Left forelimb (tissue), 1 donor: ENCODE measurements around the gene GIPC3.
A peak's percentile ranks its signal among the peaks of the same experiment; 100 is the strongest.
"Not testable (repeated sequence)": the region's sequence is repeated elsewhere in the genome, so short reads cannot be mapped to it uniquely, and the experiment has no call there.

ENCODE experiments used
- DNase-seq: peaks from one replicate; pipeline ENCODE4 v3.0.0-alpha.2; 2018; ENCODE audit warnings: low spot score

The GIPC3 gene

GRCh38 chr19:3550947-3551791, 34.1 kb upstream of the GIPC3 start:
- no peak for DNase-seq

- no peak for DNase-seq
Observed at GRCh38 chr19:3551792-3552095, 33.5 kb upstream of the GIPC3 start.

- DNase-seq, result no peak
Observed at GRCh38 chr19:3554254-3555083, 30.8 kb upstream of the GIPC3 start.

DNA sequence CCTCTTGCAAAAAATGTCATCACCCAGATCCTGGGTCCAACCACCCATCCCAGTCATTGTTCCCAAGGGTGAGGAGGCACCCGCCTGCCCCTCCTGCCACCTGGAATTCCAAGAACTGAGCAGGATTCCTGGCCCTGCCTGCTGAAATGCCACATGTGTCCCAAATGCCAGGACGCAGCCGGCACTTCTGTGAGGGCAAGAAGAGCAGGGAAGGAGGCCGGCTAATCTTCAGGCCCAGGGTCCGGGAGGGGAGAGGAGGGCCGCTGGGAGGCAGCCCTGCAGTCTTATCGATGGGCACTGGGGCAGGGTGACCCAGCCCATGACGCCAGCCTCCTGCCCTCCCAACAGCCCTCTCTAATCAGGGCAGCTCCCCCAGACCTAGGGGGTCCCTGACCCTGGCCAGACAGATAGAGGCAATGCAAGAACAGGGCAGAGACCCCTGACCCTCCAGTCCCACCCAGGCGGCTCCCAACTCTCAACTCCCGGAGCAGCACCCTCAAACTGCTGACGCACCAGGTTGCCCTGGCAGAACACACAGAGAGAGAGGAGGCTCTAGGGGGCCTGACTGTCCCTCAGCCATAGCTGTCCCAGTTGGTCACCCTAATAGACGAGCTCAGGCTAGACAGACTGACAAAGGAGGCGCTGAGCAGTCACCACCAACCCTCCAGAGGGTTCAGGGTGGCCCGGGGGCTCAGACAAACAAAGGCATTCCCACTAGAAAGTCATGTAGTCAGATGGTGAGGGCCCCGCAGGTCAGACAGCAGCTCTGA, 29.4 kb upstream of the GIPC3 start:
- no peak for DNase-seq

DNA sequence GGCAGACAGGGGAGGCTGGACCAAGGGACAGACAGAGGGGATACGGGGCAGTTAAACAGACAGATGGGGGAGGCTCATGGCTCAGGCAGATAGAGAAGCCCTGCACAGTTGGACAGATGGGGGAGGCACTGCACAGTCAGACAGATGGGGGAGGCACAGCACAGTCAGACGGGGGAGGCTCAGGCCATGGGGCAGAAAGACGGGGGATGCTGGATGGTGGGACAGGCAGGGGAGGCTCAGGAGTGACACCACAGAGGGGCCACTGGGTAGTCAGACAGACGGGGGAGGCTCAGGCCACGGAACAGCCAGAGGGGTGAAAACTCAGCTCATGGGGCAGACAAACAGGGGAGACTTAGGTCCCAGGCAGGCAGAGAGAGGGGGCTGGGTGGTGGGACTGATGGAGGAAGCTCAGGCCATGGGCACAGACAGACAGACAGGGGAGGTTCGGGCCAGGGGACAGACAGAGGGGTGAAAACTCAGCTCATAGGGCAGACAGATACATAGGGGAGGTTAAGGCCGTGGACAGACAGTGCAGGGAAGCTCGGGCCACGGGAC, 28.8 kb upstream of the GIPC3 start:
- DNase-seq, result no peak

- DNase-seq, result no peak
Observed at GRCh38 chr19:3556978-3557460, 28.3 kb upstream of the GIPC3 start.

DNA sequence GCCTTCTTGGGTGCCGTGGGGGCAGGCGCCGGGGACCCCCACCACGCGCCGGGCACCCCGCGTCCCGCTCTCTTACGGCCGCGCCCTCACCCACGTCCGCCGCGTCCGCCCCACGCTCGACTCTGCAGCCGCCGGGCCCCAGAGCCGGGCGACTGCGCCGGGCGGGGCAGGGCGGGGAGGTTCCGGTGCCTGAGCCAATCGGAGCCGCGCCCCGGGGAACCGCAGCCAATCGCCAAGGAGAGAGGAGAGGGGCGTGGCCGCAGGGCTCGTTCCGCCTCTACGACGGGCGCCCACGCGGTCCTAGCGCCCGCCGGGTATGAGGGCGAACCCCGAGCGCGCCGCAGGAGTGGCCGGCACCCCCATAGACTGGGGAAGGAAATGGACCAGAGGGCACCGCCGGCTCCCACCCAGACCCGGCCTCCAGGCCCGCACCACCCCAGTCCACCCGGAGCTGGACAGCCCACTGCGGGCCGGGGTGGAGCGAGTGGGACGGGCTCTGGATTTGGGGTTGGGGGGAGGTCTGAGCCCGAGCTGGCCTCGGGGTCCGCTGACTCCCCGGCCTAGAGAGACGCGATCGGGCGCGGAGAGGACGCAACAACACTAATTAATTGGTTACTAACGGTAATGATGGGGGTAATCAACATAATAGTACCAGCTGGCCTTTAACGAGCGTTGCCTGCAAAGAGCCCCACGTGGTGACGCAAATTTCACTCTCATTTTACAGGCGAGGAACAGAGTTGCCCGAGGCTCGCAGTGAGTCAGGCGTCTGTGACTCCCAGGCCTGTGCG, 27.6 kb upstream of the GIPC3 start, which contains the start of gene MFSD12:
Gene MFSD12 (minus strand): TSS at position 126 of the 788 bp plus-strand sequence. CDS start 183 bp downstream, outside the sequence.
- peak; percentile 96 for DNase-seq

DNA sequence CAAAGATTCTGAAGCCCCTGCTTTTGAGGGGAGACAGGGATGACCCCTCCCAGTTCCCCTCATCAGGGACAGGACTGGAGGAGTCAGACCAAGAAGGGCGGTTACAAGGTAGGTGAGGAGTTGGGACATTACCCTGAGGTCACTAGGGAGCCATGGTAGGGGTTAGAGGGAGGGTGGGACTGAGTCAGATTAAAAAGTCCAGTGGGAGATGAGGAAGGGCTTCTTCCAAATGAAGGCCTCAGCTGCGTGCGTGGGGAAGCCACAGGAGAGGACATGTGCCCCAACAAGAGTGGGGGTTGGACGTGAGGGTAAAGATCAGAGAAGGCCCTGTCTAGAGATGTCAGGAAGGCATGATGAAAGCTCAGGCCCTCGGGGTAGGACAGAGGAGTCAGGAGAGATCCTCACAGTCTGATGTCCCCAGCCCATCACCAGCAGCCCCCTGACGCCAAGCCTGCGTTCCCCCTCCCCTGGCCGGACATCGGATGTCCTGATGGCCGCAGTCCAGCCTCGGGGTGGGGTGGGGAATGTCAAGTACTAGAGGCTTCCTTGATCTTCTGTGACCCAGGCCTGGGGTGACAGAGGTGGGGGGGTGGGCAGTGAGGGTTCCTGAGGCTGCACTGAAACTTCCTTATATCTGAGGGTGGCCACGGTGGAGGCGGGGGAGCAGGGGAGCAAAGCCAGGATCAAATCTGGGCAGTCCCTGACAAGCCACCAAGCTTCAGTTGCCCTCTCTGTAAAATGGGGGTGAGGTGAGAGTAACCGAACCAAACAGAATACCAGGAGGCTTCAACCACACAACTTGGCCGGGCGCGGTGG, 21.4 kb upstream of the GIPC3 start:
- DNase-seq, result no peak

DNA sequence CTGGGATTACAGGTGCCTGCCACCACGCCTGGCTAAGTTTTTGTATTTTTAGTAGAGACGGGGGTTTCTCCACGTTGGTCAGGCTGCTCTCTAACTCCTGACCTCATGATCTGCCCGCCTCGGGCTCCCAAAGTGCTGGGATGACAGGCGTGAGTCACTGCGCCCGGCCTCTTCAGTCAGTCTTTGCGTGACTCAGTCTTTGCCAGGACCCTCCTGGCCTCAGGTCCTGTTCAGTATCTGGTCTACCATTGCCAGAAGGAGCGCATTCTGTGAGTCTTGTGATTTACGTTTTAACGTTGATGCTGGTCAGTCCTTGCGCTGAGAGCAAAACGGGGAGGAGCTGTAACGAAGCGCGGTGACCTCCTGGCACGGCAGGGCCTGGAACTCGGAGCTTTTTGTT, 20.1 kb upstream of the GIPC3 start:
- no peak for DNase-seq

- DNase-seq, result not testable (repeated sequence)
Observed at GRCh38 chr19:3570042-3570441, 15.2 kb upstream of the GIPC3 start.

- DNase-seq, result no peak
Observed at GRCh38 chr19:3570606-3571011, 14.7 kb upstream of the GIPC3 start.

- peak; percentile 99 for DNase-seq
Observed at GRCh38 chr19:3572132-3572854, 13.0 kb upstream of the GIPC3 start.

DNA sequence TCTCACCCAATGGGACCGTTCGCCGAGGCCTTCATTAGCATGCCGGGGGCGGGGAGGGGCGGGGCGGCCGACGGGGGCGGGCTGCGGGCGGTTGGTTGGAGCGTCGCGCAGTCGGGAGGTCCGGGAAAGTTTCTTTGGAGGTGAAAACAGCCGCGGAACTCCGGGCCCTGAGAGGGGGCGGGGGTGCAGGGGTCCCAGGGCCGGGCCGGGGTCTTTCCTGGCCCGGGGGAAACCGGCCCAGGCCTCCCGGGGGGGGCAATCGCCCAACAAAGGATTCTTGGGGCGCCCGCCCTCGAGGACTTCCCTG, 12.5 kb upstream of the GIPC3 start, which contains the start of gene HMG20B:
Gene HMG20B (plus strand): TSS at position 90 of the 307 bp plus-strand sequence. CDS start 366 bp downstream, outside the sequence.
- DNase-seq, result no peak

DNA sequence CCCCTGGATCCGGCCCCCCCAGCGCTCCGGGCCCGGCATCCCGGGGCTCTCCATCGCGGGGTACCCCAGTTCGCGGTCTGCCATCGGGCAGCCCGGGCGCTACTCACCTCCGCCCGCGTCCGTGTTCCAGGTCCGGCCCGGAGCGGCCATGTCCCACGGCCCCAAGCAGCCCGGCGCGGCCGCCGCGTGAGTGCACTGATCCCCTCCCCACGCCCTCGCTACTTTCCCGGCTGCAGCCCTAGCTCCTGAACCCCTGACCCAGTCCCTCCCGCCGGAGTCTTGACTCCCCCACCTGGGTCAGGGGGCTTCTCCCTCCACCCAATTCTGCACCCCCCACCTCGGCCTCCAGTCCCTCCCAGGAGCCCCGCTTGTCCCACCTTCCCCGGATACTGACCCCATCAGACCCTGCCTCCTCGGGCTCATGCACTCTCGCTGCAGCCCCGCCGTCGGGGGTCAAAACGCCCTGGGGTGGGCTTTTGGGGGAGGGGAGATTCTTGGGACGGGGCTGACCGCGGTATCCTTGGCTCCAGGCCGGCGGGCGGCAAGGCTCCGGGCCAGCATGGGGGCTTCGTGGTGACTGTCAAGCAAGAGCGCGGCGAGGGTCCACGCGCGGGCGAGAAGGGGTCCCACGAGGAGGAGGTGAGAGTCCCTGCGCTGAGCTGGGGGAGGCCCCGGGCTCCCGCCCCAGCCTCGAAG, 12.0 kb upstream of the GIPC3 start:
- DNase-seq, result no peak

- DNase-seq, result peak; percentile 85
Observed at GRCh38 chr19:3573858-3574637, 11.2 kb upstream of the GIPC3 start.

DNA sequence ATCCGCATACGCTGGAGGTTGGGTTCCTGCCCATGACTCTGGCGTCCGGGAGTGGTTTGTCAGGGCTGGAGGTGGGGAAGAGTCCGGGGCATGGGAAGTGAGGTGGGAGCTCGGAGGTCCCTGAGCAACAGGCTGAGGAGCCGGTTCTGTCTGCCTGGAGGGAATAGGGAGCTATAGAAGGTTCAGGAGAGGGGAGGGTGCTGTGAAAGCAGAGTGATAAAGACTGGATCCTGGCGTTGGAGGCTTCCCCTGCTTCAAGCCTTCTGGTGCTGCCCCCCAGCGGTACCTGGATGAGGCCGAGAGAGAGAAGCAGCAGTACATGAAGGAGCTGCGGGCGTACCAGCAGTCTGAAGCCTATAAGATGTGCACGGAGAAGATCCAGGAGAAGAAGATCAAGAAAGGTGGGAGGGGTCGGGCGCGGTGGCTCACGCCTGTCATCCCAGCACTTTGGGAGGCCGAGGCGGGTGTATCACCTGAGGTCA, 10.0 kb upstream of the GIPC3 start:
- DNase-seq, result no peak

DNA sequence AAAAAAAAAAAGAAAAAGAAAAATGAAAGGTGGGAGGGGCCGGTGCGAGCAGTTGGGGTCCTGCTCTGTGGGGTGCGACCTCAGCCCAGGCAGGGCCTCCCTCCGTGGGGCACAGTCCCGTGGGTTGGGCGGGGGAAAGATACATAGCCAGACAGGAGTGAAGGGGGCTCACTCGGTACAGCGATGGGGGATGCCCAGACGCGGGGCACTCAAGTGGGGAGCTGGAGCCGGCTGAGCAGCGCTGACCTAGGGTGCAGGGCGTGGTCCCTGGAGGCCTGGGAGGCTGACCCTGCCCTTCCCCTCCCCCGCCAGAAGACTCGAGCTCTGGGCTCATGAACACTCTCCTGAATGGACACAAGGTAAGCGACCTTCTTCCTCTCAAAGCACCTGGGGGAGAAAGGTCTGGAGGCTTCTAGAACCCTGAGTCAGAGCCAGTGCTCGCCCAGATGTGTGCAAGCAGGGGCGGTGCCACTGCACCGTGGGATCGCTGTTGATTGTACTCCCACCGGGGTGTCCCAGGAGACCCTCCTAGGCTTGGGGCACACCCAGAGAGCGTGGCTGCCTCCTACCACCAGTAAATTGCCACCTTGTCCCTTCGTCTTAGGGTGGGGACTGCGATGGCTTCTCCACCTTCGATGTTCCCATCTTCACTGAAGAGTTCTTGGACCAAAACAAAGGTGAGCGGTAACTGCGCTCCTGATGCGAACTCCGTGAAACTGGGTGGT, 9.2 kb upstream of the GIPC3 start:
- no peak for DNase-seq
